GM21619 (cell line): Measurements from ENCODE around the gene IQCH.
"Not testable (repeated sequence)": the region's sequence is repeated elsewhere in the genome, so short reads cannot be mapped to it uniquely, and the experiment has no call there.

ENCODE experiments used
- ATAC-seq: cut with Tn5 transposase; IDR thresholded peaks from one replicate; pipeline ENCODE4 v1.9.1; 2021; ENCODE audit not compliant: unreplicated experiment

Gene IQCH

DNA sequence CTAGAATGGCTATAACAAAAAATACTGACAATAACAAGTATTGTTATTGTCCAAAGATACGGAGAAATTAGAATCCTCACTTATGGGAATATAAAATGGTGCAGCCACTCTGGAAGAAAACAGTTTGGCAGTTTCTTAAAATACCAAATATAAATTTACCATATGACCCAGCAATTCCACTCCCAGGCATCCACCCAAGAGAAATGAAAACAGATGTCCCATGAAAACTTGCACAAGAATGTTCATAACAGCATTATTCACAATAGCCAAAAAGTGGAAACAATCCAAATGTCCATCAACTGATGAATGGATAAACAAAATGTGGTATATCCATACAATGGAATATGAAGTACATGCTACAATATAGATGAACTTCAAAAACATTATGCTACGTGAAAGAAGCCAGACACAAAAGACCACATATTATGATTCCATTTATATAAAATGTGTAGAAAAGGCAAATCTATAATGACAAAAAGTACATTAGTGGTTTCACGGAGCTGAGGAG lies 9.6 kb upstream of the IQCH start:
- no peak for ATAC-seq

DNA sequence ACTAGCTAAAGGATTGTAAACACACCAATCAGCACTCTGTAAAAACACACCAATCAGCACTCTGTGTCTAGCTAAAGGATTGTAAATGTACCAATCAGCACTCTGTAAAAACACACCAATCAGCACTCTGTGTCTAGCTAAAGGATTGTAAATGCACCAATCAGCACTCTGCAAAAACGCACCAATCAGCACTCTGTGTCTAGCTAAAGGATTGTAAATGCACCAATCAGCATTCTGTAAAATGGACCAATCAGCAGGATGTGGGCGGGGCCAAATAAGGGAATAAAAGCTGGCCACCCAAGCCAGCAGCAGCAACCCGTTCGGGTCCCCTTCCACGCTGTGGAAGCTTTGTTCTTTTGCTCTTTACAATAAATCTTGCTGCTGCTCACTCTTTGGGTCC lies 8.0 kb upstream of the IQCH start:
- ATAC-seq = not testable (repeated sequence)

DNA sequence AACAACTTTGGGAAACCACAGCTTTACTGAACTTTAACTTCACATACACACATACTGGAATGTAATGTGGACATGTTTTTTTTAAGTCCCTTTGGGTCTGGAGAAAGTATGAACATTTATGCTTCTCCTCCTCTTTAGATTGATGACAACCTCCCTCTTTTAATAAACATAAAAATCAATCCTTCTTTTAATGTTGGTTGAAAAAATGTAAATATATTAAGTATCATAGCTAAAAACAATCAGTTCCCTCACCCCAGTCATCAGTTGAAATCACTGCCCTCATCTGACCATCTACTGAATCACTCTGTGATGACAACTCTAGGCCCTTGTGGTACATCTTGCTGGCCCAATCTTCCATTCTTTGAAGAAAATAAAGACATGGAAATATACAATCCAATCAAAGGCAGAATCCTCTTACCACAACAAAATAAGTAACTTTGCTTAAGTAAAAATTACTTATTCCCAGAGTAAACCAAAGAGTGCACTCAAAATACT lies 6.5 kb upstream of the IQCH start:
- no peak for ATAC-seq

DNA sequence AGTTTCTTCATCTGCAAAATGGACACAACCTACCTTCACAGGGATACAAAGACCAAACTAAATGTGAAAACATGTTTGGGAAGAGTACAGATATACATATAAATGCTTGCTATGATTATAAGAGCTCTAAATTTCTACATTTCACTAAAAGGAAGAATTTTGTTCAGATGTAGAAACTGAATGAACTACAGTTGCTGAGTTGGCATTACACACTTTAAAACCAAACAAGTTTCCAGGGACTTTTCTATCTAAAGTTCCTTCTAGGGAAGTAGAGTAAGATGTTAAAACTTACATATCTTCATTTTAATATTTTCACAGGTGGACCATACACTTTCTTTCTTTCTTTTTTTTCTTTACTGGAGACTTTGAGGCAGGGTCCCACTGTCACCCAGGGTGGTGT lies 4.8 kb upstream of the IQCH start:
- no peak for ATAC-seq

DNA sequence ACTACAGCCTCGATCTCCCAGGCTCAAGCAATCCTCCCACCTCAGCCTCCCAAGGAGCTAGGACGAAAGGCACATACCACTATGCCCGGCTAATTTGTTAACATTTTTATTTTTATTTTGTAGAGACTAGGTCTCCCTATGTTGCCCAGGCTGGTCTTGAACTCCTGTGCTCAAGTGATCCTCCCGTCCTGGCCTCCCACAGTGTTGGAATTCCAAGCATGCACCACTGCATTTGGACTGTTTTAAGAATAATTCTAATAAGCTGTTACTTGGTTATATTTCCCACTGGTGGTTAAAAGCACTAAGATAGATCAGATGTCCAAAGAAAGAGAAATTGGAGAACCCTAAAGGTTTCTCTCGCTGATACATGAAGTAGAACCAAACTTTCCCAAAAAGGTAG lies 3.3 kb upstream of the IQCH start:
- ATAC-seq = no peak

DNA sequence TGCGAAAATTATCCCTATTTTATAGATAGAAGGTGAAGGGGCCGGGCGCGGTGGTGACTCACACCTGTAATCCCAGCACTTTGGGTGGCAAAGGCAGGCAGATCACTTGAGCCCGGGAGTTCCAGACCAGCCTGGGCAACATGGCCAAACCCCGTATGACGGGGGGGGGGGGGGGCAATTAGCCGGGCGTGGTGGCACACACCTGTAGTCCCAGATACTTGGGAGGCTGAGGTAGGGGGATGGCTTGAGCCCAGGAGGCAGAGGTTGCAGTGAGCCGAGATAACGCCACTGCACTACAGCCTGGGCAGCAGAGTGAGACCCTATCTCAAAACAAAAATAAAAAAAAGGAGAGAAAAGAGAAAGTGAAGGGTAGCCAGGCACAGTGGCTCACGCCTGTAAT lies 1.5 kb upstream of the IQCH start:
- ATAC-seq = no peak

DNA sequence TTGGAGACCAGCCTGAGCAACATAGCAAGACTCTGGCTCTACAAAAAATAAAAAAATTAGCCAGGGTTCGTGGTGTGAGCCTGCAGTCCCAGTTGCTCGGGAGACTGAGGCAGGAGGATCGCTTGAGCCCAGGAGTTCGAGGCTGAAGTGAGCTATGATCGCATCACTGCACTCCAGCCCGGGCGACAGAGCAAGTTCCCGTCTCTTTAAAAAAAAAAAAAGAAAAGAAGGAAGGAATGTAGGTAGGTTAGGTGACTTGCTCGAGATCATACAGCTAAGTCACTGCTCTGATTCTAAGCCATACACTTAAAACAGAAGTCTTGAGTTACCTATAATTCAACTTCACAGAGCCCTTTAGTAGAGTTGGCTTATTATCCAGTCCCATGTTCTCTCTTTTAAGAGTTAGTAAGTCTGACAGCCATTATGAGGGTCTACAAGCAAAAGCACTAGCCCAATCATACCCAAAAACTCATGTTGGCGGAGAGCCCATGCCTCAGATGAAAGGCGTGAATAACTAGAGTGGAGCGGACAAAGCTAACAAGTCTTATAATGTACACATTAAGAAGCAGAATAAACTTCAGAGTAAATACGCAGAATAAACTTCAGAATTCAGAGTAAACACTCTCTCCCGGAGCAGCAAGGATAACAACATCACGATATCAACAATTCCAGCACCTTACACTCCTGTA lies 893 bp upstream of the IQCH start:
- ATAC-seq = no peak

DNA sequence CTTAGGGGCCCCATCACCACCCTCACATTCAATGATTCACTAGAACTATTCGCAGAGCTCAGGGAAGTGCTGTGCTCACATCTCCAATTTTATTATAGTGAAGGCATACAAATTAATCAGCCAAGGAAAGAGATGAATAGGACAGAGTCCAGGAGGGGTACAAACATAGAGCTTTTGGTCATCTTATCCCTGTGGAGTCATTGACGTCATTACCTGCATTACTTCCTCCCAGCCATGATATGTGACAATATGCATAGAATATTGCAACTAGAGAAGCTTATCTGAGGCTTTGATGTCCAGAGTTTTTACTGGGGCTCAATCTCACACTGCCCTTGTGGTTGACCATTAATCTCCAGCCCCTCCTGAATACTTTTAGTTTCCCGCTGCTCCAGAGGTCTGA lies 1.5 kb downstream of the IQCH start:
- no peak for ATAC-seq

DNA sequence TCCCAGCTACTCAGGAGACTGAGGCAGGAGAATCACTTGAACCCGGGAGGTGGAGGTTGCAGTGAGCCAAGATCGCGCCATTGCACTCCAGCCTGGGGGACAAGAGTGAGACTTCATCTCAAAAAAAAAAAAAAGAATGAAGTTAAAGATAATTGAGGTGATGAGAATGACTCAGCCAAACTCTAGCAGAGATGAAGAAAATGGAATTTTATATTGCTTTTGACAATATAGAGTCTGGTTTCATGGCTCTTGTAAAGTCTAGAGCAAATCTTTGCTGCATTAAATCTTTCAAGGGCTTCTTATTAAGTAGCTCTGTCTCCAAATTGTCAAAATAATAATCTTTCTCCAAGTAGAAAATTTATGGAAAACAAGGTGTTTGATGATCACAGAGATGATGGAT lies 3.8 kb downstream of the IQCH start:
- not testable (repeated sequence) for ATAC-seq

DNA sequence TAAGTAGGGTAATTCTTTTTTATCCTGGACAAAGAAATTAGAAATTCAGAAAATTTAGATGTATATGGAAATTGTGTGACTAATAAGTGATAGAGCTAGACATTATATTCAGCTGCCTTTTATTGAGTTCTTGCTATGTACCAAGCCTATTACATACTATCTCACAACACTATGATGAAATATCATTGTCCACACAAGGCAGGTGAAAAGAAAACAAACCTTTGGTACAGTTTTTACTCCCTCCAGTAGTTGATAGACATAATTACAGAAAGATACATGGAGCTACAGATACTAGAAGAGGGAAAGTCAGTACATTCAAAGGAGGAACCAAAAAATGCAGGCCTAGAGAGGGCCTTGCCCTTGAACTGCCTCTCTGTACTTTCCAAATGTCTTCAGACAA lies 4.8 kb downstream of the IQCH start:
- ATAC-seq = no peak

DNA sequence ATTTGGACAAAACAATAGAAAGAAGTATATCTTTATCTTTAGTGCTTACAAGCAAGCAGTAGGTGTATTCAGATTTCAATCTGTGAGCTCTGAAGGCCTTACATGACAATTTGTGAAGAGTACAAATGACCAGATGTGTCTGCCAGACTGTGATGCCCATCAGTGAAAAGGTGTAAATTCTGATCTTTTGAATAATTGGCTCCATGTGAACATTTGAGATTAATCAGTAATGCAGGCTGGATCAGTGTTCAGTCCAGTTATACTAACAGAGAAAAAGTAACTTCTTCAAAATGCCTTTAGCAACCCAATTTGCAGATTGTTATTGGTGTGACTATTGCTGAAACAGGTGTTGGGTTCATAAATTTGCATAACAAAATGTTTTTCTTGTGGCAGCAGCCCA lies 5.2 kb downstream of the IQCH start:
- no peak for ATAC-seq

DNA sequence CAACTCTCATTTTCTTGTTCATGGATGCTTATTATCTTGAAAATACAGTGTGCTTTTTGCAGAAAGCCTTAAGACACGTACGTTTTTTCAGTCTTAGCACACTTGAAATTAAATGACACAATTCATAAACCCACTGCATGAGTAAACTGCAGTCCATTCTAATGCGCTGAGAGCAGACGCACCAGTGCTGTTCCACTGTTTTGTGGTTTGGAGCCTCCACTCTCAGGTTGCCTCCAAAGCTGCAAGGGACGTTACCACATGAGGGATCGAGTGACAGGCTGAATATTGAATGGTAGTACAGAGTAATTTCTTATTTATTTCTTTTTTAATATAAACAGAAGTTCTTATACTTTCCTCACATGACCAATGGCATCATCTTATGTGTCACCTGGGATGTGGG lies 12.3 kb downstream of the IQCH start:
- ATAC-seq = no peak

DNA sequence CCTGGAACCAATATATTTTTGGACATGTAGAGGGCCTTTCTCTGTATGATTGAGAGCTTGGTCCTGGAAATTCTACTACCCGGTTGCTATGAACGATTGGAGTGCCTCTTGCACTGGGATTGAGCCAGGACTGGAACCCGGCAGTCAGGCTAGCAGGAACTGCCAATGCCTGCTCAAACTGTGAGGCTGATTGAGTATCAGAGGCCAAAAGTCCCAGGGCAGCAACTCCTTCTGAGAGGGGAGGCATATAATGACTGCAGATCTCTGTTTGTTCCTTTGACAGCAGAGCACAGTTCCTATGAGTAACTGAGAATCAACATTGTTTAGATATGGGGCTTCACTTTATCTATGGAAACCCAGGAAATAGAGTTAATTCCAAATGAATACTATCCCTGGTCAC lies 12.9 kb downstream of the IQCH start:
- no peak for ATAC-seq

DNA sequence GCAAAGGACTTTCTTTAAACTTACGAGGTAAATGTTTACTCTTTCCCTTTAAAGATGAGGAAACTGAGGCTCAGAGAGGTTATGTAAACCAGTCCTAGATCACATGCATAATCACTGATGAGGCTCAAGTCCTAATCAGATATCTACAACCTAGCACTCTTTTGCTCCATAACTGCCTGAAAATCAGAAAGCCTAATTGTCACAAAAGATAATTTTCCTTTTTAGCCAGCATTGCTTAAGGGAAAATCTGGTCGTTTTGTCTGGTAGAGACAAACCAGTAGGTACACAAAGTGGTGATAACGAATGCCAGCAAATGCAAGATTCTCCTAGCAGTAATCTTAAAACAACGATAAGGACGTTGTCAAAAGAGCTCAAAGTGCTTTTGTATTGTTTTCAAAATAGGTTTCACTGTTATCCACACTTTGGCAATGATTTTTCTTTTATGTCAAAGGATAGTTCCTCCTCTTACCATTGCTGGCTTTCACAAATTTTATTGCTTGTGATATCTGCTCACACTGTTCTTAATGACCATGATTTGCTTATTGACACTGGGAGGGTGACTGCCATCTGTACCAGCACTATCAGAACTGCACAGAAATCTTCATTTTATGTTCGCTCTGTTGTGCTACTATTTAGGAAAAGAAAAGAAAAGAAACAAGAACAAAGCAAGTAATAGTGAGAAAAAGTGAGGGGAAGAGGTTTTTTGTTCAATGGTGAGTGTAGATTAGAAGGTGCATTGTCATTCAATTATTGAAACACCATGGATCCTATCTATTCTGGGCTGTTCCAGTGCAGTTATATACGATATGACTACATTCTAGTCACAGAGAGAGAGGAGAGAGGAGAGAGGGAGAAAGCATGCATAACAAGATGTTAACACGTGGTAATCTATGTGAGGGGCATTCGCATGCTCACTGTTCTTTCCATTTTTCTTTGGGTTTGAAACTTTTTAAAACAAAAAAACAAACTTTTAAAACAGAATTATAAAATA lies 13.7 kb downstream of the IQCH start:
- no peak for ATAC-seq

DNA sequence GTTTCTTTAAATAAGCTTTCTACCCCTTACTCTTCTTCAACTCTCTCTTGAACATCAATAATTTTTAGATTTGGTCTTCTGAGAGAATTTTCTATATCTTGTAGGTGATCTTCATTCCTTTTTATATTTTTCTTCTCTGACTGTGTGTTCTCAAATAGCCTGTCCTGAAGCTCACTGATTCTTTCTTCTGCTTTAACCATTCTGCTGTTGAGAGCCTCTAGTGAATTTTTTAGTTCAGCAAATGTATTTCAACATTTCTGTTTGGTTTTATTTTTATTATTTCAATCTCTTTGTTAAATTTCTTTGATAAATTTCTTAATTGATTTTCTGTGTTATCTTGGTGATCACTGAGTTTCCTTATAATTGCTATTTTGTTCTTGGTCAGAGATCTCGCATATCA lies 19.6 kb downstream of the IQCH start:
- ATAC-seq = no peak

DNA sequence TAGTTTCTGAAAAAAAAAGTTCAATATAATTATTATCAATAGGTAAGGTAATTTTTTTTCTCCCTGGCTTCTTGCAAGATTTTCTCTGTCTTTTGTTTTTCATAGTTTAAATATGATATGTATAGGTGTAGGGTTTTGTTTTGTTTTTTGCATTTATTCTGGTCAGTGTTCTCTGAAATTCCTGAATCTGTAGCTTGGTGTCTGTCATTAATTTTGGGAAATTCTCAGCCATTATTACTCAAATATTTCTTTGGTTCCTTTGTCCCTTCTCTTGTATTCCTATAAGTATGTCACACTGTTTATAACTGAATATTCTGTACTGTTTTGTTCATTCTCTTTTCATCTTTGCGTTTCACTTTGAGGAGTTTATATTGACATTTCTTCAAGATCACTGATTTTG lies 22.1 kb downstream of the IQCH start:
- ATAC-seq = no peak

DNA sequence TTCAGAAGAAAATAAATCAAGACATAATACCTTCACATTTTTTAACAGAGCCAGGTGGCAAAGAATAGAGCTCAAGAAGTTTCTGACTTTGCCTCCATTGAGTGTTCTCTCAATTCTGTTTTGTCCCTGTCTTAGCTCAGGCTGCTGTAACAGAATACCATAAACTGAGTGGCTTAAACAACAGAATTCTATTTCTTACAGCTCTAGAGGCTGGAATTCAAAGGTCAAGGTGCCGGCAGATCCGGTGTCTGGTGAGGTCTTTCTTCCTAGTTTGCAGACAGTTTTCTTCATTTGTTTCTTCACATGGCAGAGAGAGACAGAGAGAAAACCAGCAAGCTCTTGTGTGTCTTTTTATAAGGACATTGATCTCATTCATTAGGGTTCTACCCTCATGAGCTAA lies 25.6 kb downstream of the IQCH start:
- ATAC-seq = no peak

DNA sequence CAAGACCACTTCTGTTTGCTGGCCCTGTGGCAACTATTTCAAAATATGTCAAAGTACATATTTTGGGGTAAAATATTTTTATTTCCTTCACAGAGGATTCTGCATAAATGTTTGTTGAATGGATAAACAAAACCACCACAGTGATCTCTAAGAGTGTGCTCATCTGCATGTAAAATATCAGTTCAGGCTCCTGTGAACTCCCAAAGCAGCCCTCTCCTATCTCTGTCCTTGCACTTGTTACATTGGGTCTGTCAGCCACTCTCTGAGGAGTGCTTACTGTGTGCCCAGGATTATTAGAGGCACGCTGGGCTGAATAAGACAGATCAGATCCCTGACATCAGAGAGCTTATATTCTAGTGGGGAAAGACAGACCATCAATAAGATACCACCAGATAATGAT lies 27.1 kb downstream of the IQCH start:
- ATAC-seq = no peak

DNA sequence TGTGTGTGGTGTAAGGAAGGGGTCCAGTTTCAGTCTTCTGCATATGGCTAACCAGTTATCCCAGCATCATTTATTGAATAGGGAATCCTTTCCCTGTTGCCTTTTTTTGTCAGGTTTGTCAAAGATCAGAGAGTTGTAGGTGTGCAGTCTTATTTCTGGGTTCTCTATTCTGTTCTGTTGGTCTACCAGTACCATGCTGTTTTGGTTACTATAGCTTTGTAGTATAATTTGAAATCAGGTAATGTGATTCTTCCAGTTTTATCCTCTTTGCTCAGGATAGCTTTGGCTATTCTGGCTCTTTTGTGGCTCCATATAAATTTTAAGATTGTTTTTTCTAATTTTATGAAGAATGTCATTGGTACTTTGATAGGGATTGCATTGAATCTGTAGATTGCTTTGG lies 31.0 kb downstream of the IQCH start:
- not testable (repeated sequence) for ATAC-seq

DNA sequence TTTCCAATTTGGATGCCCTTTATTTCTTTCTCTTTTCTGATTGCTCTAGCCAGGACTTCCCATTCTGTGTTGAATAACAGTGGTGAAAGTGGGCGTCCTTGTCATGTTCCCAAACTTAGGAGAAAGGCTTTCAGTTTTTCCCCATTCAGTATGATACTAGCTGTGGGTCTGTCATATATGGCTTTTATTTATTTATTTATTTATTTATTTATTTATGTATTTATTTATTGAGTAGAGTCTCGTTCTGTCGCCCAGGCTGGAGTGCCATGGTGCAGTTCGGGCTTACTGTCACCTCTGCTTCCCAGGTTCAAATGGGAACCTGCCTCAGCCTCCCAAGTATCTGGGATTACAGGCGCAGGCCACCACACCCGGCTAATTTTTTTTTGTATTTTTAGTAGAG lies 31.8 kb downstream of the IQCH start:
- not testable (repeated sequence) for ATAC-seq

DNA sequence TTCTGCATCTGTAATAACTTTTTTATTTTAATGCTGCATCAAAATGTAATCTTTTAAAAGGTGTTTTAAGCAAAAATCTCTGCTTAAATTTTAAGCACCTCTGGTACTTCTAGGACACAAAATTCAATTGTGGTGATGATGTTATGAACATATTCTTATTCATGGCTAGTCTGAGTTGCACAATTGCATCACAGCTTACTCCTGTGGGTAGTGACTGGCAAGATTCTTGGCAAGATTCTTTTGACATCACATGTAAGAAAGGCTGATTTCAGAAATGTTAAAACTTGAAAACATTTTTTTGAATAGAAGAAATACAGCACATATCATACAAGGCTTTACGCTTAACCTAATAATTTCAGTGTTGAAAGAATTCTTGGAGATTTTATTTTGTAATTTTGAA lies 35.7 kb downstream of the IQCH start:
- no peak for ATAC-seq

DNA sequence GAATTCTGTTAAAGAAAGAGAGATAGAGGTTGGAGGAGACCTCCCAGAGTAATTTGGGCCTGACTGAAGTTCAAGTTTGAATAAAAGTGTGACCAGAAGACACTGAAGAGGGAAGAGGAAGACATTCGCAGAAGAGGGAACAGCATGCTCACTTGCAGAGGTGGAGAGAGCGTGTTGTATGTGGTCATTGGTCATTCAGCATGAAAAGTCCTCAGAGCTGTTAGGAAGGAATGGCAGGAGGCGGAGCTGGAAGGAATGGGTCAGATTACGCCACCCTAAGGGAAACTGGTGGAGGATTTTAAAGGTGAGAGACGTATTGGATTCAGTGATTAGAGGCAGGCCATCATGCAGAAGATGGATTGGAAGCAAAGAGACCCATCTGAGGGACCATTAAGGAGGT lies 41.6 kb downstream of the IQCH start:
- no peak for ATAC-seq
